Calu3 (cell line): ENCODE measurements around the gene ATP11A. TPM values are rescaled to one million over a fixed set of nuclear protein-coding genes. Genes with fewer than 3 reads are reported as not detected.

Experiments used
- BruUV-seq: library from RNA; stranded (reverse); fragments of 400-500 nt; replicated peaks from 2 replicates; lab custom pipeline; 2021; lab: Mats Ljungman, UMichigan
- CTCF ChIA-PET: fragments of 300-600 bp; sonication (Branson Sonifier 250); formaldehyde crosslinking; loops from one replicate; lab custom pipeline; 2022; ENCODE audit warnings: antibody characterized with exemption; lab: Charles Lee
- DNase-seq: peaks from one replicate; pipeline ENCODE4 v3.0.0; 2022
- H3K27ac Mint-ChIP-seq: one replicate; pipeline ENCODE4 v1.8.0; 2022; ENCODE audit warnings: mixed read lengths; ENCODE audit not compliant: unreplicated experiment
- H3K27me3 Mint-ChIP-seq: one replicate; pipeline ENCODE4 v1.8.0; 2022; ENCODE audit warnings: mixed read lengths; ENCODE audit not compliant: unreplicated experiment
- H3K36me3 Mint-ChIP-seq: one replicate; pipeline ENCODE4 v1.8.0; 2022; ENCODE audit warnings: mild to moderate bottlenecking, moderate library complexity, mixed read lengths; ENCODE audit not compliant: insufficient read depth, unreplicated experiment
- H3K4me1 Mint-ChIP-seq: one replicate; pipeline ENCODE4 v1.8.0; 2022; ENCODE audit warnings: mild to moderate bottlenecking, low read depth, mixed read lengths; ENCODE audit not compliant: unreplicated experiment
- H3K4me3 Mint-ChIP-seq: one replicate; pipeline ENCODE4 v1.8.0; 2022; ENCODE audit warnings: mild to moderate bottlenecking, low read depth, moderate library complexity, mixed read lengths; ENCODE audit not compliant: unreplicated experiment
- H3K9me3 Mint-ChIP-seq: one replicate; pipeline ENCODE4 v1.8.0; 2022; ENCODE audit warnings: low read depth, mixed read lengths; ENCODE audit not compliant: unreplicated experiment
- CTCF ChIP-seq: fragments of 200-600 bp; IDR thresholded peaks from one replicate; pipeline ENCODE4 v1.8.0; 2022; ENCODE audit warnings: antibody characterized with exemption; ENCODE audit not compliant: unreplicated experiment
- intact Hi-C: fragments of 100-400 bp; cut with micrococcal nuclease; formaldehyde crosslinking; loops from one replicate; pipeline ENCODE4 v1.10.0; 2022; ENCODE audit not compliant: unreplicated experiment
- total RNA-seq: library from RNA; stranded (reverse); gene quantifications from 2 replicates; pipeline ENCODE4 v1.2.3, GENCODE V29; 2022

Gene ATP11A
- total RNA-seq, 1 experiment from 2014 or later: 115 TPM

- CTCF ChIA-PET: no interaction called here
- Mint-ChIP-seq H3K4me1 (peaks cover 8% of the 10 kb centered on the region), H3K9me3 (no peaks in the 10 kb centered on the region), H3K36me3 (peaks cover 26% of the 10 kb centered on the region), H3K27ac (peak overlapping the region; percentile 58), H3K4me3 (peak overlapping the region; percentile 62), H3K27me3 (no peaks in the 10 kb centered on the region)
- no TSS peak for BruUV-seq
- intact Hi-C loops: no loop called here
- DNase-seq: no peak
- TF ChIP-seq CTCF: no peak
Observed at GRCh38 chr13:112690283-112690929, 568 bp downstream of the ATP11A start.

GRCh38 chr13:112692104-112692503, 2.3 kb downstream of the ATP11A start:
- no peak for DNase-seq
- no peaks in the 10 kb centered on the region for H3K27me3 Mint-ChIP-seq
- H3K4me1 Mint-ChIP-seq: peaks cover 8% of the 10 kb centered on the region
- intact Hi-C loops: no loop called here
- H3K4me3 Mint-ChIP-seq: peak overlapping the region; percentile 62
- peaks cover 32% of the 10 kb centered on the region for H3K36me3 Mint-ChIP-seq
- TF ChIP-seq CTCF: no peak
- no peaks in the 10 kb centered on the region for H3K9me3 Mint-ChIP-seq
- CTCF ChIA-PET: no interaction called here
- BruUV-seq: TSS peak; percentile 49
- H3K27ac Mint-ChIP-seq: peak overlapping the region; percentile 58

GRCh38 chr13:112692586-112692985, 2.7 kb downstream of the ATP11A start:
- H3K27ac Mint-ChIP-seq: peak overlapping the region; percentile 41
- BruUV-seq: no TSS peak
- no peaks in the 10 kb centered on the region for H3K9me3 Mint-ChIP-seq
- peaks cover 8% of the 10 kb centered on the region for H3K4me1 Mint-ChIP-seq
- no peak for DNase-seq
- CTCF ChIA-PET: no interaction called here
- intact Hi-C loops: no loop called here
- no peak for TF ChIP-seq CTCF
- no peaks in the 10 kb centered on the region for H3K27me3 Mint-ChIP-seq
- H3K36me3 Mint-ChIP-seq: peaks cover 32% of the 10 kb centered on the region
- H3K4me3 Mint-ChIP-seq: peak overlapping the region; percentile 62

GRCh38 chr13:112693831-112694497, 4.1 kb downstream of the ATP11A start:
- no TSS peak for BruUV-seq
- intact Hi-C loops: no loop called here
- H3K27me3 Mint-ChIP-seq: no peaks in the 10 kb centered on the region
- H3K36me3 Mint-ChIP-seq: peaks cover 39% of the 10 kb centered on the region
- no peak for TF ChIP-seq CTCF
- DNase-seq: no peak
- H3K27ac Mint-ChIP-seq: no peak overlapping the region
- H3K4me1 Mint-ChIP-seq: peaks cover 8% of the 10 kb centered on the region
- H3K9me3 Mint-ChIP-seq: no peaks in the 10 kb centered on the region
- CTCF ChIA-PET: no interaction called here
- H3K4me3 Mint-ChIP-seq: peak overlapping the region; percentile 62
